Uterus (tissue), 4 donors: ENCODE results near the gene CFAP97. TPM values are rescaled to one million over a fixed set of nuclear protein-coding genes. Genes with fewer than 3 reads are reported as not detected.

Experiments used
- DNase-seq, 2 donors: peaks; one replicate each; pipeline ENCODE4 v3.0.0-alpha.2; 2019 to 2020
- H3K27ac ChIP-seq, 2 donors: fragments of 200-600 bp; sonication (generic); 1 replicate in 1 of 2; 2 replicates in 1 of 2; pipeline ENCODE4 v1.5.1; 2016 to 2018
- H3K27me3 ChIP-seq, 2 donors: fragments of 200-600 bp; sonication (generic); one replicate each; pipeline ENCODE4 v1.5.1; 2018 to 2019; ENCODE audit warnings: control low read depth in 1 of 2
- H3K36me3 ChIP-seq, 2 donors: fragments of 200-600 bp; sonication (generic); one replicate each; pipeline ENCODE4 v1.5.1; 2019; ENCODE audit warnings: control low read depth in 1 of 2
- H3K4me1 ChIP-seq, 2 donors: fragments of 200-600 bp; sonication (generic); one replicate each; pipeline ENCODE4 v1.5.1; 2018 to 2019; ENCODE audit warnings: control low read depth in 1 of 2
- H3K4me3 ChIP-seq, 2 donors: fragments of 200-600 bp; sonication (generic); 1 replicate in 1 of 2; 2 replicates in 1 of 2; pipeline ENCODE4 v1.5.1; 2018 to 2019; ENCODE audit warnings: mild to moderate bottlenecking in 1 of 2
- H3K9me3 ChIP-seq, 2 donors: fragments of 200-600 bp; sonication (generic); one replicate each; pipeline ENCODE4 v1.5.1; 2019; ENCODE audit warnings: control low read depth in 1 of 2
- CTCF ChIP-seq, 4 experiments: fragments of 200-600 bp in 2 of 4; fragments of 450-650 bp in 2 of 4; sonication (generic) in 2 of 4; IDR thresholded peaks; one replicate each; pipeline ENCODE4 v1.5.1; 2016 to 2019; ENCODE audit warnings: antibody characterized with exemption in 4 of 4, mild to moderate bottlenecking in 2 of 4, moderate library complexity in 1 of 4
- POLR2A ChIP-seq, 2 donors: fragments of 450-650 bp; IDR thresholded peaks; one replicate each; pipeline ENCODE4 v1.6.1; 2016; ENCODE audit warnings: antibody characterized with exemption in 2 of 2, mild to moderate bottlenecking in 1 of 2, moderate library complexity in 1 of 2
- intact Hi-C: fragments of 100-400 bp; cut with DNase I; formaldehyde crosslinking; loops from one replicate; pipeline ENCODE4 v1.15.1; 2023; ENCODE audit warnings: low total_unique reads
- total RNA-seq, 4 donors: library from RNA; depleted of rRNA in 3 of 4; stranded (reverse); fragments of >200 nt in 3 of 4; gene quantifications; one replicate each; pipeline versions ENCODE4 v1.1.0 to v1.2.4, GENCODE V29; 2014 to 2023
- donor health status: DM: yes; HTN: yes; CAD: no.

Gene CFAP97
- total RNA-seq, 4 donors from 2014 or later, result 20.9 to 63.1 (median 42.0) TPM

DNA sequence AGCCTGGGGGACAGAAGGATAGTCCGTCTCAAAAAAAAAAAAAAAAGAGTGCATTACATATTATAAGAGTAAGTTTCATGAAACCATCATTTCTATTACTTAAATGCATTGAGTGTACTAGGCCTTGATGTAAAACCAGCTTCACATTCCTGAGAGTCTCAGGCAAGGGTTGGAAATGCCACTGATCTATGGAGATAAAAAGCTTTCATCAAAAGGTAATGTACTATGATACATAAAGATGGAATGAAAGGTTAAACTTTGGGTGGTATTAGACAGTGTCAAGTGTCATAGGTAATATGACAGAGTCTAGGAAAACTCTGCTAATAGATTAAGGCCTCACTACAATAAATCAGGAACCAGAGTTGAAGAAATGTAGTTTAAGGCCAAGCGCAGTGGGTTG is 7.4 kb downstream of the CFAP97 start:
- TF ChIP-seq CTCF (IDR thresholded peaks at IDR 0.05) (no peak), POLR2A (IDR thresholded peaks at IDR 0.05) (no peak)

DNA sequence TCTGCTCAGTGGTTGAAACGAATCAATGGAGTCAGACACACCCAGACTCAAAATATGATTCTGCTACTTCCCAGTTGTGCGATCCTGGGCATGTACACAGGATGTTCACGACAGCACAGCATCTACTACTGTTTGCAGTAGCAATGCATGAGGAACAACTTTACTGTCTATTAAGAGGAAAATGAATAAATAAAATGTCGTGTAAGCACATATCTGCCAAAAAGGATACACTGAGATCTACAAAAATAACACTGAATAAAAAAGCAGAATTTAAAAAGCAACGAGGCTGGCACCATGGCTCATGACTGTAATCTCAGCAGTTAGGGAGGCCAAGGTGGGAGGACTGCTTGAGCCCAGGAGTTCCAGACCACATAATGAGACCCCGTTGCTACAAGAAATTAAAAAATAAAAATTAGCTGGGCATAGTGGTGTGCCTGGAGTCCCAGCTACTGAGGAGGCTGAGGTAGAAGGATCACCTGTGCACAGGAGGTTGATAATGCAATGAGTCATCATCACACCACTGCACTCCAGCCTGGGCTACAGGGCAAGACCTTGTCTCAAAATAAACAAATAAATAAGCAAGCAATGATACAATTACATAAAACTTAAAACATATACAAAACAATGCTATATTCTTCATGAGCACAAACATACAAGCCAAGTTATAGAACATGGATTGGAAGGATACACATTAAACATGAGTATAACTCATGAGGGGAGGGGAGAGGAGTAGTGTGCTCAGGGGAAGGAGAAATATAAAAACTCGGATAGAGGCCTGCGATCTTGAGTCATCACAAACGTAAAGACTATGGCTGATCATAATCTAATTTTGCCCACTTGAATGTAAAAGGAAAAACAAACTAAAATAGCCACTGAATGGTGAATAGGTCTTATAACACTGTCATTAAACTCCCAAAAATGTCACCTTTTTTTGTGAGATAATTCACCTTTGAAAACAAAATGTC is 8.6 kb downstream of the CFAP97 start:
- no peak overlapping the region for H3K27ac ChIP-seq
- no peaks in the 10 kb centered on the region for H3K27me3 ChIP-seq
- H3K4me3 ChIP-seq, result no peak overlapping the region
- no peaks in the 10 kb centered on the region for H3K36me3 ChIP-seq
- no peak for DNase-seq
- H3K4me1 ChIP-seq, result no peaks in the 10 kb centered on the region
- H3K9me3 ChIP-seq, result no peaks in the 10 kb centered on the region
- intact Hi-C loops, result no loop called here
- TF ChIP-seq POLR2A (IDR thresholded peaks at IDR 0.05), result no peak
- TF ChIP-seq CTCF (IDR thresholded peaks at IDR 0.05), result no peak

More for the DNA sequence above, 7.4 kb downstream of the CFAP97 start:
- no peaks in the 10 kb centered on the region for H3K27me3 ChIP-seq
- H3K4me3 ChIP-seq, result no peak overlapping the region
- no peak for DNase-seq
- H3K4me1 ChIP-seq, result no peaks in the 10 kb centered on the region
- intact Hi-C loops, result no loop called here
- no peaks in the 10 kb centered on the region for H3K9me3 ChIP-seq
- H3K36me3 ChIP-seq, result no peaks in the 10 kb centered on the region
- no peak overlapping the region for H3K27ac ChIP-seq

DNA sequence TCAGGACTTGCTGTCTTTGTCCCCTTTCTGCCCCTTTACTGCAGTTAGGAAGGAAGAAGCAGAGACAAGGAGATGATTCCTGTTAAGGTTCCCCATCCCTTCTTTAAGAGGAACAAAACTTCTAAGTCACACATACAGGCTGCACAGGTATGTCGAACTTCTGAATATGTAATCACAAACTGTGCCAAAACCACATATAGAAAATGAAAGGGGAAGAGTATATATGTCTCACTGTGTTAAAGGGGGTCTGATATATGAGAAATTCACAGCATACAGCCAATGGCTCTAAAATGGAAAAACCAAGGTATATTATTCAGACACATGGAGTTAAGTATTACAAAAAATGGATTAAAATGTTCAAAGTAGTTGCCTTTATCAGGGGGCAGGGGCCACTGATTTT is 11.7 kb downstream of the CFAP97 start:
- intact Hi-C loops, result no loop called here
- no peak for DNase-seq
- H3K36me3 ChIP-seq, result no peaks in the 10 kb centered on the region

DNA sequence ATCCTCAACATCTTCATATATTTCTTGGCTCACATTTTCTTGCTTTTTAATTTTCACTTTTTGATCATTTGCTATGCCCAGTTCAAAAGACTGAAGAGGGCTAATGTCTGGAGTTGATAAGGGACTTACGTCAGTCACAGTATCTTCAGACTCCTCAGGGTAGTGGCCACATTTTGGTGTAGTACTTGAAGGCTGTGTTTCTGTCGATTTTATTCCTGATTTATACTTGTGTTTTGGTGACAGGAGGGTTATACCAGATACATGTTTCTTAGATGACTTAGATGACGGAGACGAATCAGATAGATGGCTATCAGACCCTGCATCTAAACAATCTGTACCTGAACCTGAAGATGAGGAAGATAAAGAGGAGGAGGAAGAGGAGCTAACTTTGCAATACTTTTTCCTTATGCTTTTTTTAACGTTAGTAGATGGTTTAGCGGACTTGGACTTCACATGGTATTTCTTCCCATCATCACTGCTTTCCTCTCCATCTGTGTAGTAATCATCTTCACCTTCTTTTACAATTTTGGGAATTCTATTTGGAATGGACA is 13.4 kb downstream of the CFAP97 start:
- intact Hi-C loops, result no loop called here
- Histone ChIP-seq H3K4me1 (no peaks in the 10 kb centered on the region), H3K27me3 (no peaks in the 10 kb centered on the region), H3K27ac (no peak overlapping the region), H3K4me3 (no peak overlapping the region), H3K36me3 (no peaks in the 10 kb centered on the region), H3K9me3 (no peaks in the 10 kb centered on the region)
- TF ChIP-seq CTCF (IDR thresholded peaks at IDR 0.05) (no peak), POLR2A (IDR thresholded peaks at IDR 0.05) (no peak)
- DNase-seq, result no peak

More for the DNA sequence above, 11.7 kb downstream of the CFAP97 start:
- TF ChIP-seq POLR2A (IDR thresholded peaks at IDR 0.05), result no peak
- TF ChIP-seq CTCF (IDR thresholded peaks at IDR 0.05), result no peak
- H3K4me1 ChIP-seq, result no peaks in the 10 kb centered on the region
- H3K27ac ChIP-seq, result no peak overlapping the region
- no peak overlapping the region for H3K4me3 ChIP-seq
- no peaks in the 10 kb centered on the region for H3K9me3 ChIP-seq
- H3K27me3 ChIP-seq, result no peaks in the 10 kb centered on the region
